ENCODE results near the gene VTI1A.

Gene VTI1A

DNA sequence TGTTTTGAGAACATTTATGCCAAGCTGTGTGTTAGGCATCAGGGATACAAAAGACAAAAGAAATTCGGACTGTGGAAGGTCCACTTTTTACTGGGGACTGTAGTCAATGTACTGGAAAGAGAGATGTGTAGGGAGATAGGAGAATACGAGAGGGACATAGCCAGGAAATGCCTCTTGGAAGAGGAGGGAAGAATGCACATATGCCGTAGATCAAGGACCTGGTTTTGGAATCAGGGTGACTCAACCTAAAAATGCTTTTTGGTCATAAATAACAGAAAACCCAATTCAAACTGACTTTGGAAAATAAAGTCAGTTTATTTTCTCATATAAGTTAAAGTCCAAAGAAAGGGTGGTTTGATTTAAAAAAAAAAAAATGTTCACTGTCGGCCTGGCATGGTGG is 362.7 kb downstream of the VTI1A start:
- no peak for DNase-seq (ENCODE audit: low read depth in 2 of 2)

DNA sequence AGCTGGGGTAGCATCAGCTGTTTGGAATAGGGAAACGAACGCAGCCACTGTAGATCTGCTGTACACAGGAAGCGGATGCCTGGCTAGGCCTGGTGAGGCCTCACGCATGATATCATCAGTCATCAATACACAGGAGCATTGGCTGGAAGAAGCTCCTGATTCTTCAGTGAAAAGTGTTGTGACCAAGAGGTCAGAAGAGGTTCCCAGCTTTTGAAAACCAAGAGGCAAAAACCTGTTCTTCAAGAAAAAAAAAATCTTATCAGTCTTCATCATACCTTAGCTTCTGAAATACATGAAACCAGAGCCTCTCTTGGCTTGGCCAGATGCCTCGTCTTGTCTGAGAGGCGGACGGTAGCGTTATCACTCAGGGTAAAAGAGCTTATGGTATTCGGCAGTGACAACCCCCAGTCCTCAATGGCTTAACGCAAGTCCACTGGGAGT is 363.7 kb downstream of the VTI1A start:
- DNase-seq (ENCODE audit: low read depth in 2 of 2): no peak

DNA sequence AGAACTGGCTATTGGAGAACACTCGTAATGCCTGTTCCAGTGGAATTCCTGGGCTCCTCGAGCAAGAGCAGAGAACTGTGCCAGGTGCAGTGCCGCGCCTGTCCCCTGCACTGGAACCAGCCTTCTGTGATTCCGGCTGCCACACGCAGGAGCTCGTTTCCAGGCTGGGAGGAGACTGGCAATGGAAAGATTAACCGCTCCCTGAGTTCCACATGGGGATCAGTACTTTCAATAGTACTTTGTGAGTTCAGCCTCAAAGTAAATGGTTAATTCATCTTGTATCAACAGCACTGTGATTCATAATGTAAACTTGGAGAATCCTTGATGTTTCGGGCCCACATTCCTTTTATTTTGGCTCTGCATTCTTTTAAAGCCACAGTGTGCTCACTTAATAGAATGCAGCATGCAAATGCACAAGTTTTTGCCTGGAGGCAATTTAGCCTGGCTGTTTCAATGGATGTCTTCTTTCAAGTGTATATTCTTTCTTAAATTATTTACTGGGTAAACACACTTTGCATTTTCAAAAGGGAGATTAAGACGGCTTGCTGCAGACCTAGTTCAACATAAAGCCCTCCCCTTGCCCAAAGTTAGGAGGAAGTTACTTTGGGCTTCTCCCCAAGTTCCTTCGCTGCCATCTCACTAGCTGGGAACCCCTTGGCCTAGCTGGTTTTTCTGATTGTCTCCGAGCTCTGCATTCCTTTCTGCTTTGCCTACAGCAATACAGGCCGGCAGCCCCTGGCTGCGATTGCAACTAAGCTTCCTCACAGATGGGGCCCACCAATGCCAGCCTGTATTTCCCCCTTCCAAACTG is 364.9 kb downstream of the VTI1A start:
- no peak for DNase-seq (ENCODE audit: low read depth in 2 of 2)

DNA sequence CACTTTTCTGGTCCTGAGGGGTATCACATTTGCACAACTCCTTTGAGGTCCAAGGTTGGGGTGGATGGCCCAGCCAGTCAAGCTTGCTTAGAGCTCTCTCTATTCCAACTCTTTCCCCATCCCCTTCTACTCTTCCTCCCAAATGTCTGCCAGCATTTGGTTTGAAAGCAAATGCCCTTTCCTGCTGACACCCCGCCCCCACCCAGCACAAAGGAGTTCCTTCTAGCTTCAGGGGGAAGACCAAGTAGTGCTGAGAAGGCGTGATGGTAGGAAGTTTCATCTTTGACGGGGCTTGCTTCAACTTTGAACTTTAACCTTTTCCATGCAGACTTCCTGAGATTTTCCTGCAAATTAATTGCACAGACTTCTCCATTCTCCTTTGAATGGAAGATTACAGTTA is 365.6 kb downstream of the VTI1A start:
- DNase-seq (ENCODE audit: low read depth in 2 of 2): no peak

DNA sequence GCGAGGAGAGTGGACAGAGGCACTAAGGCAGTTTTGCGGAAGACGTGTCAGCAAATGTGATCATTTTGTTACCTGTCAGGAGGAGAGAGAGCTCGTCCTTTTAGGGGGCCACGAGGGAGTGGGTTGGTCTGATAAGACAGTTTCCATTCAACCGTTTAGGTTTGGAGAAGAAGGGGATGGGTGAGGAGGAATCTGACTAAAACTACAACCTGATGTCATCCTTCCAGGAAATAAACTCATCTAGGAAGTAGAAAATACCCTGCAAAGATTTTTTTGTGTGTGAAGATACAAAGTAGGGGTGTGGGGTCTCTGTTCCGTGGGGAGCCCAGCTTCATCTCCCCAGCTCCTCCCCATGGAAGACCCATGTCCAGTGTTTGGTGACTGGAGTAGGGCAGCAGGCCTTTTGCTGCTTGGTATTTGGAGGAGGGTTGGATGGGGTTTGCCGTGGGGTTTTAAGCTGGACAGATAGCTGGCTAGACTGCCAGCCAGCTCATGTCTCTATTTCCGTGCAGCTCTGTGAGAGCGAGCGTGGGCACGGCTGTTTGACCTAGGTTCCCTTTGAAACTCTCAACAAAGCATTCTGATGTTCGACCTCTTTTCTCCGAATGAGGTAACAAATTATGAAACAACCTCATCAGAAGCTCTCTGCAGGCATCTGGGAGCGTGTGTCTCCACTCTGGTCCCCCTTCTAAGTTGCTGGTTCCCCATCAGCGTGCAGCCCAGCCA is 367.0 kb downstream of the VTI1A start:
- DNase-seq (ENCODE audit: low read depth in 2 of 2): no peak

DNA sequence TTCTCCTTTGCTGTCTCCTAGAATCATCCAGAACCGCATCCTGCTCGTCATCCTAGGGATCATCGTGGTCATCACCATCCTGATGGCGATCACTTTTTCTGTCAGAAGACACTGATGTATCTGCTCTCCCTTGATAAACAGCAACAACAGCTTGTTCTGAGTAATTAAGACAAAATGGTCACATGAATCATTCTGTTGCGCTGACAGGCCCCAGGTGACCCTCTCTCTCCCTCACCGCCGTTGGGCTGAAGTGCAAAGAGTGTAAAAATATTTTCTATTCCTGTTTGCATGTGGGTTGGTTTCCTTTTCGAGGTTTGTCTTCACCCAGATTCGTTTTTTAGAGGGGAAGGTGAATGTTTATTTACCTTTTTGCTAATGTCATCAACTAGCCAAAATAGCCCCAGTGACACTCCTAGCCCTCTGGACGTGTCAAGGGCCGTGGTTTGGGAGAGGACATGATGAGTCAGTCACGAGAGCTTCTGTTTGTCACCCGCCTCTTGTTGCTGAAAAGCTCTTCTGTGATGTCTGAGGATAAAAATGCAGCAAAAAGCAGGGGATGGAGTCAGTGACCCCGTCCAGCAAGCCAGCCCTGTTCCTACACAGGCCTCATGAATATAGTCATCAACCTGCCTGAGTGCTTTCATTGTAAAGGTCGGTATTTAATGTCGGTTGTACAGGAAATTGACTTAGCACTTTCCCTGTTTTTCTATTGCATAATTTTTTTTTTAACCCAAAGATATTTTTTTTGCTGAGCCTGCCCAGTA is 368.4 kb downstream of the VTI1A start:
- no peak for DNase-seq (ENCODE audit: low read depth in 2 of 2)

- no peak for DNase-seq (ENCODE audit: low read depth in 2 of 2)
Observed at GRCh38 chr10:112816033-112816430, 369.0 kb downstream of the VTI1A start.

DNA sequence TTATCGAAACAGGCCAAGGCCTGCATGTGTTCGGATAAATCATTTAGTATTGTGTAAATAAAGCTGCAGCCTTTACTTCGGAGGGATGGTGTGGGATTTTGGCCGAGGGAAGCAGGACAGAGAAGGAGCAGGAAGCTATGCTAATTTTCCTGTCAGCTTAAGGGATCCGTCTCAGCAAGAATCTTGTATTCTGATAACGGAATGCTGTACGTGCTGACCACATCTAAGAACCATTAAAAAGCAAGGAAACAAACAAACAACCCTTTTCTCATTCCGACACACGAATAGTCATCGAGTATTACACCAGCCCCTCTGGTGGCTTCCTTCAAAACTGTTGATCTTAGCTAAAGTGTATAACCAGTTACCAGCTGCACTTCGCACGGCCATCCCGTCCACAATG is 369.9 kb downstream of the VTI1A start:
- no peak for DNase-seq (ENCODE audit: low read depth in 2 of 2)

- no peak for DNase-seq (ENCODE audit: low read depth in 2 of 2)
Observed at GRCh38 chr10:112817981-112818777, 371.2 kb downstream of the VTI1A start.

DNA sequence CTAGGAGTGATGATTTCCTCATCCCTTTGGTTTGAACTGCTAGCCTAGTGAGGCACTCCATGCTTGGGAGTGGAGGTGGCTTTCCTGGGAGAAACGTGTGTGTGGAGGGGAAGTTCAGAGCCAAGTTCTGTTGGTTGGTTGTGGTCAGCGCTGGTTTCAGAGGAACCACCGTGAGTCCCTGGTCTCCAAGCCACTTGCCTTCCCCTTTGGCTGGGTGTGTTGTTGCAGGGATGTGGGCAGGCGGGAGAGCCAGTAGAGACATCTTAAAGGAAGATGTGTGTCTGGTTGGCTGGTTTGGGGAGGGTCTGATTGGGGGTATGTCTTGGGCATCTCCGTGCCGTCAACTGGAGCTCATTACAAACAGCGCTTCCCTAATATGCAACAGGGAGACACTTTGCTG is 372.2 kb downstream of the VTI1A start:
- DNase-seq (ENCODE audit: low read depth in 2 of 2): no peak

DNA sequence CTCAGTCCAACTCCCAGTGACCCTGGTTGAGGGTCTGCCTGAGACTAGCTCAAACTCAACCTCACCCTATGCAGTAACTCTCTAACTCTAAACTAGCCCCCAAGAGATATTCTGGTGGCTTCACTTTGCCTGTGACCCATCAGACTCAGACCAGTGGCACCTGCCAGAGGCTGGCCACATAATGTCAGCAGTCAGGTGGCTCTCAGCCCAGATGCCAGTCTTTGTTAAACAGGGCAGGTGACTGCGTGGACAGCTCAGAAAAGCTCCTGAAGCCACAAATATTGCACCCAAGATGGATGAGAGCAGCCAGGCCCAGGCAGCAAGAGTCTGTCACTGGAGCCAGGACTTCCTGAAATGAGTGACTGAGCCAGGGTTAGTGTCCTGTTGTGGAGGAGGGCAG is 373.3 kb downstream of the VTI1A start:
- no peak for DNase-seq (ENCODE audit: low read depth in 2 of 2)

GRCh38 chr10:112821038-112821437 is 374.0 kb downstream of the VTI1A start:
- DNase-seq (ENCODE audit: low read depth in 2 of 2): no peak

DNA sequence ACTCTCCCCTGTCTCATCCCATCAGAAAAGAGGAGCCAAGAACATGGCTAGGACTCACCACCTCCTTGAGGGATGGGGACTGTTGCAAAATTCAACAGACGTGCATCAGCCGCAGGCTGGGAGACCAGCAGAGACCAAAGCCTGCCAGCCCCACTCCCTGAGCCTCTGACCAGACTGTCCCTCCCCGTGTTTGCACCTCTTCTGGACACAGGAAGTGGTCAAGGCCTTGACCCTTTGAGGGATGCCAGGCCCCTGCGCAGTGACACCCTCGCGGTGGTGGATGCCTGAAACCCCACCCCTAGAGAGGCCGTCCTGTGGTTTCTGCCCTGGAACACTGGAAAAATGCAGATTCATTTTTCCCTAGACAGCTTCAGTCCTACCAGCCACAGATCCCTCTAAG is 374.6 kb downstream of the VTI1A start:
- DNase-seq (ENCODE audit: low read depth in 2 of 2): no peak

- no peak for DNase-seq (ENCODE audit: low read depth in 2 of 2)
Observed at GRCh38 chr10:112823007-112823406, 376.0 kb downstream of the VTI1A start.

GRCh38 chr10:112823604-112824003 is 376.6 kb downstream of the VTI1A start:
- no peak for DNase-seq (ENCODE audit: low read depth in 2 of 2)

- DNase-seq (ENCODE audit: low read depth in 2 of 2): no peak
Observed at GRCh38 chr10:112826018-112826697, 379.1 kb downstream of the VTI1A start.

GRCh38 chr10:112827086-112827485 is 380.1 kb downstream of the VTI1A start:
- DNase-seq (ENCODE audit: low read depth in 2 of 2): no peak

GRCh38 chr10:112827951-112828350 is 380.9 kb downstream of the VTI1A start:
- DNase-seq (ENCODE audit: low read depth in 2 of 2): no peak

GRCh38 chr10:112831859-112832258 is 384.8 kb downstream of the VTI1A start:
- DNase-seq (ENCODE audit: low read depth in 2 of 2): no peak

DNA sequence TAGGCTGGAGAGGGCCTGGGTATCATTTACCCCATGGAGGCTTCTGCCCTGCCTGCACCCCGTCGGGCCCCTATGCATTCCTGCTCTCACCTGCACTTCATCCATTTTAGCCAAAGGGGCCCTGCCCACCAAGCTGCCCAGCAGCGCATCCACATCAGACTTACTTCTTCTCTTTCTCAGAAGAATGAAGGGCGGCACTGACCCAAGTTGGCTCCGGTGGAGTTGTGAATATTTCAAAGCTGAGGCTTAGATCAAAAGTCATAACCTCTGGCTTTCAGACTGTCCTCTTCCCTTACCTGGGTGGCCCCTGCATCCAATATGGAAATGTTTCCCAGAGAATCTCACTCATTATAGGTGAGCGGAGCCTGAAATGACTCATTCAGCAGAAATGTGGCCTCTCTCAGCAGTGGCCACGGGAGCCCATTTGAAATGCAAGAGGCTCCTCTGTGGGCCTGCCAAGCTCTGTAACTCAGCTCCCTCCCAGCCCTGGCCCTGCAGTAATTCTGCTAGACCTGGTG is 385.4 kb downstream of the VTI1A start:
- DNase-seq (ENCODE audit: low read depth in 2 of 2): no peak

DNA sequence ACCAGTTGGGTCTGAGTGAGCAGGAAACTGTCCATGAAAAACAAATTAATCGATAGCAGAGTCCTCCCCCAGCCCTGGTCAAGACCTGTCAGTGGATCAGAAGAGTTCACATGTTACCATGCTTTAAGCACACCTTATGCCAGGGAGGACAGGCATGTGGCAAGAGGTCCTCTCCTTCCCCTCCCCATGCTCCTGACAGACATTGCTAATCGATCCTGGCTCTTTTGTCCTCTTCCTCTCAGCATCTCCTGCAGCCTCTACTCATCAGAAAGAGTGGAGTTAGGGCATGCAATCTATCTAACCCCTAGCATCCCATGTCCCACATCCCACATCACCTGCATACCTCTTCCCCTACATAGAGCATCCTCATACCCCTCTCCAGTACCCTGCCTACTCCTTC is 385.9 kb downstream of the VTI1A start:
- no peak for DNase-seq (ENCODE audit: low read depth in 2 of 2)
